ENCODE measurements around the gene TUFT1. TPM values are rescaled to one million over a fixed set of nuclear protein-coding genes. Genes with fewer than 3 reads are reported as not detected.

TUFT1 gene
- total and polyA plus RNA-seq, 8 donors, result 1.2 to 30.4 (median 12.3) TPM

DNA sequence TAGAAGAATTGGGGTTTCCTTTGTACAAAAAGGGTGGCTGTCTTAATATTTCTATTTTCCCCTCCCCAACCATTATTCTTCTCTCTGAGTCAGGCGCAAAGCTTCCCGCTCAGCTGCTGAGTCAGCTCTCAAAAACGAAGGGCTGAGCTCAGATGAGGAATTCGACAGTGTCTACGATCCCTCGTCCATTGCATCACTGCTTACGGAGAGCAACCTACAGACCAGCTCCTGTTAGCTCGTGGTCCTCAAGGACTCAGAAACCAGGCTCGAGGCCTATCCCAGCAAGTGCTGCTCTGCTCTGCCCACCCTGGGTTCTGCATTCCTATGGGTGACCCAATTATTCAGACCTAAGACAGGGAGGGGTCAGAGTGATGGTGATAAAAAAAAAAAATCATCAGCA, 3.0 kb upstream of the TUFT1 start:
- Histone ChIP-seq H3K27ac (peak overlapping the region in 2 of 5 donors; percentile 6 to 44), H3K36me3 (peaks cover 4 to 59% (median 50%) of the 10 kb centered on the region in 4 donors), H3K4me1 (peaks cover 15 to 29% (median 25%) of the 10 kb centered on the region in 4 donors), H3K9me3 (no peaks in the 10 kb centered on the region), H3K4me3 (no peak overlapping the region), H3K27me3 (no peaks in the 10 kb centered on the region)
- TF ChIP-seq POLR2A (IDR thresholded peaks at IDR 0.05), result no peak
- DNase-seq, result no peak
- WGBS, 5 donors, result 81 to 92% (median 87%) methylated on average over 9 of the region's 9 CpGs
- intact Hi-C loops (cut with DNase I; ENCODE audit: low total_unique reads), result no loop called here

DNA sequence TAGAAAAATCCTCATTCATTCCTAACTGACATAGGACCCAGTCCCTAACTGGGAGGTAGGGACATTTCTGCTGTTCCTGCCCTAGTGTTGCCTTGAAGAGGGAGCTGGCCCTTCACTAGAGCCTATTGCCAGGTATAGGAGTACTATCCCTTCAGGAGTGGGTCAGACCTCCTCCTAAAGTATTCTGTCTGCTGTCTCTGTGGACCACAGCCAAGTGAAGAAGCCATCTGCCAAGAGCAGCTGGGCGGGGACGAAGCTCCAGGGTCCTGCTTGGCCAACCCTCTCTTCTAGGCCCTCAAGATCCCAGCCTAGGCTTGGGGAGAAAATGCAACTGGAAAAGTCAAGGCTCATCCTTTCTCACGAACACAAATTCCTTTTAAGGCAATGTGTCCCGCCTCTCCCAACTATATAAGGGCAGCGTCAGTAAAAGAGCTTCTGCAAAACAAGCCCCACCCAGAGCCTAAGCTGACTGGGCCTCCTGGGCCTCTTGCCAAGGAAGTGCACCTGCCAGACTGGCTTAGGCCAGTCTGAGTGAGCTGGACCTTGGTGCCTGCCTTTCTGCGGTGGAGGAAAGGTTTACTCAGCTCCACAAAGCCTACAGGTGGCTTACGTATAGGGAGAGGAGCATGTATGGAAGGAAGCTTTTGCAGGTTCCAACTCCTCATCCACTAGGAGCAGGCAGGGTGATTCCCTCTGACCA, 638 bp upstream of the TUFT1 start:
- Histone ChIP-seq H3K4me3 (peak overlapping the region; percentile 53 to 63 (median 58)), H3K9me3 (no peaks in the 10 kb centered on the region), H3K4me1 (peaks cover 23 to 39% (median 37%) of the 10 kb centered on the region in 4 donors), H3K27me3 (no peaks in the 10 kb centered on the region), H3K36me3 (peaks cover 4 to 36% (median 28%) of the 10 kb centered on the region in 4 donors), H3K27ac (peak overlapping the region; percentile 84 to 93 (median 89))
- DNase-seq, result peak; percentile 95 to 97
- 10 to 28% (median 16%) methylated on average over 6 to 7 of the region's 7 CpGs for WGBS, 5 donors
- no peak for TF ChIP-seq EP300 (IDR thresholded peaks at IDR 0.05)
- TF ChIP-seq, protein P1, sequence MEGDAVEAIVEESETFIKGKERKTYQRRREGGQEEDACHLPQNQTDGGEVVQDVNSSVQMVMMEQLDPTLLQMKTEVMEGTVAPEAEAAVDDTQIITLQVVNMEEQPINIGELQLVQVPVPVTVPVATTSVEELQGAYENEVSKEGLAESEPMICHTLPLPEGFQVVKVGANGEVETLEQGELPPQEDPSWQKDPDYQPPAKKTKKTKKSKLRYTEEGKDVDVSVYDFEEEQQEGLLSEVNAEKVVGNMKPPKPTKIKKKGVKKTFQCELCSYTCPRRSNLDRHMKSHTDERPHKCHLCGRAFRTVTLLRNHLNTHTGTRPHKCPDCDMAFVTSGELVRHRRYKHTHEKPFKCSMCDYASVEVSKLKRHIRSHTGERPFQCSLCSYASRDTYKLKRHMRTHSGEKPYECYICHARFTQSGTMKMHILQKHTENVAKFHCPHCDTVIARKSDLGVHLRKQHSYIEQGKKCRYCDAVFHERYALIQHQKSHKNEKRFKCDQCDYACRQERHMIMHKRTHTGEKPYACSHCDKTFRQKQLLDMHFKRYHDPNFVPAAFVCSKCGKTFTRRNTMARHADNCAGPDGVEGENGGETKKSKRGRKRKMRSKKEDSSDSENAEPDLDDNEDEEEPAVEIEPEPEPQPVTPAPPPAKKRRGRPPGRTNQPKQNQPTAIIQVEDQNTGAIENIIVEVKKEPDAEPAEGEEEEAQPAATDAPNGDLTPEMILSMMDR (IDR thresholded peaks at IDR 0.05), result no peak
- no peak for TF ChIP-seq POLR2A (IDR thresholded peaks at IDR 0.05)
- TF ChIP-seq POLR2AphosphoS5 (IDR thresholded peaks at IDR 0.05), result peak in 2 of 3 donors; percentile 81 to 93
- intact Hi-C loops (cut with DNase I; ENCODE audit: low total_unique reads), result no loop called here

DNA sequence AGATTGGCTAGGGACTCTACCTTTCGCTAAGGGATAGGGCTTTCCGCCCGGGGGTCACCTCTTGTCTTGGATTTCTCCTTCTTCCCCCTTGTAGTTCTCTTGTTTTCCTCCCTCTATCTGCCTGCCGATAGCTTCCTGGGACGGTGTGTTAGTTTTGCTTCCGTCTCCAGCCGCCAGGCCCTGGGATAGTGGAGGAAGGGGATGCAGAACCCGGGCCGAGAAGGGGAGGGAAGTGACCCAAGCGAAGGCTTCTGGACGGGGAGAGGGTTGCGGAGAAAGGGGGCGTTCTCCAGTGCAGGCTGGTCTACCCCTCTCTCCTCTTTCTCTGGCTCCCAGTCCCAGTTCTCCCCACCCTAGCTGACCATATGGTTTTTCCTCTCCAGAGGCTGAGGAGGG, 871 bp downstream of the TUFT1 start:
- intact Hi-C loops (cut with DNase I; ENCODE audit: low total_unique reads), result no loop called here
- no peak for TF ChIP-seq POLR2A (IDR thresholded peaks at IDR 0.05)
- peak in 1 of 3 donors; percentile 8 for TF ChIP-seq POLR2AphosphoS5 (IDR thresholded peaks at IDR 0.05)
- TF ChIP-seq, protein P1 (IDR thresholded peaks at IDR 0.05), result peak in 1 of 7 experiments; percentile 6
- TF ChIP-seq EP300 (IDR thresholded peaks at IDR 0.05), result no peak
- peak overlapping the region; percentile 84 to 93 (median 89) for H3K27ac ChIP-seq
- H3K27me3 ChIP-seq, result no peaks in the 10 kb centered on the region
- H3K36me3 ChIP-seq, result peaks cover 4 to 24% (median 21%) of the 10 kb centered on the region in 4 donors
- WGBS, 5 donors, result 13 to 20% (median 15%) methylated on average over 13 of the region's 13 CpGs
- peak; percentile 35 to 69 for DNase-seq
- H3K4me3 ChIP-seq, result peak overlapping the region; percentile 53 to 63 (median 58)
- peaks cover 23 to 41% (median 37%) of the 10 kb centered on the region in 4 donors for H3K4me1 ChIP-seq
- no peaks in the 10 kb centered on the region for H3K9me3 ChIP-seq

DNA sequence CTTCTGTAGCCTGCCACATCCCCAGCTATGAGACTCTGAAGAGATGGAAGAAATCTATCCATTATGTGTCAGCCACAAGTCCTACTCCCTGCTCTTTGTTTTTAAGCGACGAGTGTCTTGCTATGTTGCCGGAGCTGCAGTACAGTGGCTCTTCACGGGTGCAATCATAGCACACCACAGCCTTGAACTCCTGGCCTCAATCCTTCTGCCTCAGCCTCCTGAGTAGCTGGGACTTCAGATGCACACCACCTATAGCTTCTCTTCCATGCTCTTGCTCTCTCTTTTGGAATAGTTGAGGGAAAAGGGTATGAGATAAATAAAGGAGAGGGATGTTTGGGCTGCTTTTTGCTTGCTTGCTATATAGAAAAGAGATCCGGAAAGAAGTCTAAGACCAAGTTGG, 1.6 kb downstream of the TUFT1 start:
- Histone ChIP-seq H3K27me3 (no peaks in the 10 kb centered on the region), H3K27ac (peak overlapping the region in 4 of 5 donors; percentile 84 to 93 (median 89)), H3K4me3 (peak overlapping the region; percentile 53 to 63 (median 58)), H3K36me3 (peaks cover 0 to 17% (median 14%) of the 10 kb centered on the region in 4 donors), H3K4me1 (peaks cover 23 to 48% (median 39%) of the 10 kb centered on the region in 4 donors), H3K9me3 (no peaks in the 10 kb centered on the region)
- intact Hi-C loops (cut with DNase I; ENCODE audit: low total_unique reads), result no loop called here
- TF ChIP-seq, protein P1 (IDR thresholded peaks at IDR 0.05), result no peak
- TF ChIP-seq POLR2A (IDR thresholded peaks at IDR 0.05), result no peak
- no peak for TF ChIP-seq EP300 (IDR thresholded peaks at IDR 0.05)
- no peak for TF ChIP-seq POLR2AphosphoS5 (IDR thresholded peaks at IDR 0.05)
- DNase-seq, result no peak
- WGBS, 5 donors, result 27 to 55% (median 49%) methylated on average over 5 of the region's 5 CpGs

All from stomach (tissue), 9 donors.